ENCODE data around the gene RIPOR3. TPM values are rescaled to one million over a fixed set of nuclear protein-coding genes. Genes with fewer than 3 reads are reported as not detected.
A peak's percentile ranks its signal among the peaks of the same experiment; 100 is the strongest.

The RIPOR3 gene
- total and polyA plus RNA-seq, 9 of the 15 experiments (the other 6 are each of a cell fraction or from before 2014, with no cell fraction given), result 3.3 to 62.7 (median 21.4) TPM

DNA sequence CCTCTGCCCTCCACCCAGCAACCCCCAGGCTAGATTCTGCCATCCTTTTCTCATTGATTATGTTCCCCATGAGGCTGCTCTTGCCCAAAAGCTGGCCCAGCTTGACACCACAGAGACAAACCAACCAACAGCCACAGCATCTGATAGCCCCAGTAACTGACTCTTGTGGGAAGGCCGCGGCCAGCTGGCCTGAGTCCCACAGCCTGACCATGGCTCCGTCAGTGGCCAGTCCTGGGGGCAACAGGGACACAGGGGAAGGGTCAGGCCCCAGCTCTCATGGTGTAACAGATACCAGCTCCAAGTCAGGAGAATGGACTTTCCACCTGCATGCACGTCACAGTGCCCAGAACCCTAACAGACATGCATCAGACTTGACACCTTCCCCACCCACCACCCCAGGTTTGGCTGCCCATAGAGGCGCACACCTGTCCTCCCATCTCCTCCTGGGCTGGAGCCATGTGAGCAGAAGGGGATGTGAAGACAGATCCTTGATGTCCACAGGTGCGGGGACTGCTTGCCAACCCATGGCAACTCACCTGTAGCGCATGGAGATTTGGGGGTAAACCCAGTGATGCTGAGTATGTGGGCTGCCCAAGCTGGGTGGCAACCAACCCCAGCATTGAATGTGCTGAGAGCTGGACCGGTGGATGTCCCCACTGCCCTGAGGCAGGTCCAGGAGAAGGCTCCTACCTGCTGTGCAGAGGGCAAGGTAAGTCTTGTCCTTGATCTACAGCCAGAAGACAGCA, 18.8 kb downstream of the RIPOR3 start:
- Histone ChIP-seq H3K9ac (ENCODE audit: insufficient read depth in 1 of 2, low read depth in 2 of 2, low read length in 2 of 2) (peak overlapping the region in 1 of 2 experiments; percentile 86; a peak in 2 of 4 replicates), H3K27ac (ENCODE audit: extremely low read depth, low read depth, low read length) (peak overlapping the region; percentile 66; the same call in 2 of the 3 replicates), H4K20me1 (replicated peaks; ENCODE audit: control insufficient read depth, insufficient read depth, low read length) (peaks cover 40% of the 10 kb centered on the region), H3K4me2 (ENCODE audit: insufficient read depth, low read length) (peak overlapping the region; percentile 34; the same call in 1 of the 2 replicates), H2AFZ (ENCODE audit: low read depth, low read length) (no peak overlapping the region), H3K9me3 (replicated peaks; ENCODE audit: control insufficient read depth, insufficient read depth, low read depth, low read length) (no peaks in the 10 kb centered on the region), H3K79me2 (ENCODE audit: control insufficient read depth, insufficient read depth, low read length) (peaks cover 89% of the 10 kb centered on the region), H3K4me3 (no peak overlapping the region), H3K36me3 (ENCODE audit: control insufficient read depth, insufficient read depth, low read length) (peaks cover 35% of the 10 kb centered on the region; the same call in 2 of the 3 replicates), H3K9me1 (ENCODE audit: control insufficient read depth, insufficient read depth, low read length) (peaks cover 13% of the 10 kb centered on the region), H3K27me3 (ENCODE audit: control insufficient read depth in 2 of 2, insufficient read depth in 2 of 2, low read length in 2 of 2) (no peaks in the 10 kb centered on the region; a peak in 1 of 5 replicates), H3K4me1 (replicated peaks in 1 of 2; ENCODE audit: control insufficient read depth in 2 of 2, insufficient read depth in 2 of 2, low read length in 2 of 2) (peaks cover 44 to 51% of the 10 kb centered on the region in 2 experiments)
- CTCF ChIA-PET (ENCODE audit: low intra/inter-chr PET ratio), result no interaction called here
- POLR2A ChIA-PET, result interaction anchor here (0.6 to 1.2 kb wide), 6 partner anchors 8 to 773 kb away, joined by 3 to 4 read pairs (median 4); no protein-coding TSS in a partner anchor
- intact Hi-C loops (cut with micrococcal nuclease) (loop anchor here (2.0 kb wide), 1 partner anchor 18 kb away; the partner anchor contains the start of gene RIPOR3), in situ Hi-C loops (cut with MboI) (no loop called here)
- ATAC-seq (0 out of 3 replicates have a peak, but pooled peaks have one; percentile 14), DNase-seq (ENCODE audit: extremely low read depth in 1 of 4, low spot score in 3 of 4) (no peak), FAIRE-seq (peak; percentile 40)
- no TSS peak for BruUV-seq (replicated peaks)
- WGBS (ENCODE audit: insufficient coverage, low coverage, missing lambda C conversion rate), result 64% methylated on average over 8 of the region's 8 CpGs
- peak; percentile 56; the same call in 1 of the 2 replicates for TF ChIP-seq TFAP4 (CRISPR knock-in tag; IDR thresholded peaks at IDR 0.05; ENCODE audit: borderline replicate concordance)
- no peak for TF ChIP-seq ZNF41 (CRISPR knock-in tag; conservative IDR thresholded peaks at IDR 0.05)
- TF ChIP-seq POLR2G (IDR thresholded peaks at IDR 0.05; ENCODE audit: low read depth, low read length), result 0 out of 2 replicates have a peak, but pooled peaks have one; percentile 5
- TF ChIP-seq, protein P1, sequence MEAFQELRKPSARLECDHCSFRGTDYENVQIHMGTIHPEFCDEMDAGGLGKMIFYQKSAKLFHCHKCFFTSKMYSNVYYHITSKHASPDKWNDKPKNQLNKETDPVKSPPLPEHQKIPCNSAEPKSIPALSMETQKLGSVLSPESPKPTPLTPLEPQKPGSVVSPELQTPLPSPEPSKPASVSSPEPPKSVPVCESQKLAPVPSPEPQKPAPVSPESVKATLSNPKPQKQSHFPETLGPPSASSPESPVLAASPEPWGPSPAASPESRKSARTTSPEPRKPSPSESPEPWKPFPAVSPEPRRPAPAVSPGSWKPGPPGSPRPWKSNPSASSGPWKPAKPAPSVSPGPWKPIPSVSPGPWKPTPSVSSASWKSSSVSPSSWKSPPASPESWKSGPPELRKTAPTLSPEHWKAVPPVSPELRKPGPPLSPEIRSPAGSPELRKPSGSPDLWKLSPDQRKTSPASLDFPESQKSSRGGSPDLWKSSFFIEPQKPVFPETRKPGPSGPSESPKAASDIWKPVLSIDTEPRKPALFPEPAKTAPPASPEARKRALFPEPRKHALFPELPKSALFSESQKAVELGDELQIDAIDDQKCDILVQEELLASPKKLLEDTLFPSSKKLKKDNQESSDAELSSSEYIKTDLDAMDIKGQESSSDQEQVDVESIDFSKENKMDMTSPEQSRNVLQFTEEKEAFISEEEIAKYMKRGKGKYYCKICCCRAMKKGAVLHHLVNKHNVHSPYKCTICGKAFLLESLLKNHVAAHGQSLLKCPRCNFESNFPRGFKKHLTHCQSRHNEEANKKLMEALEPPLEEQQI (IDR thresholded peaks at IDR 0.05), result no peak
- TF ChIP-seq, protein P2, sequence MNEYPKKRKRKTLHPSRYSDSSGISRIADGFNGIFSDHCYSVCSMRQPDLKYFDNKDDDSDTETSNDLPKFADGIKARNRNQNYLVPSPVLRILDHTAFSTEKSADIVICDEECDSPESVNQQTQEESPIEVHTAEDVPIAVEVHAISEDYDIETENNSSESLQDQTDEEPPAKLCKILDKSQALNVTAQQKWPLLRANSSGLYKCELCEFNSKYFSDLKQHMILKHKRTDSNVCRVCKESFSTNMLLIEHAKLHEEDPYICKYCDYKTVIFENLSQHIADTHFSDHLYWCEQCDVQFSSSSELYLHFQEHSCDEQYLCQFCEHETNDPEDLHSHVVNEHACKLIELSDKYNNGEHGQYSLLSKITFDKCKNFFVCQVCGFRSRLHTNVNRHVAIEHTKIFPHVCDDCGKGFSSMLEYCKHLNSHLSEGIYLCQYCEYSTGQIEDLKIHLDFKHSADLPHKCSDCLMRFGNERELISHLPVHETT (CRISPR knock-in tag; conservative IDR thresholded peaks at IDR 0.05 in 1 of 2, IDR thresholded peaks at IDR 0.05 in 1 of 2), result 0 out of 4 replicates have a peak, but pooled peaks of 1 of the 2 experiments have one; percentile 24
- TF ChIP-seq KDM4B (IDR thresholded peaks at IDR 0.05; ENCODE audit: borderline replicate concordance in 2 of 2, low read depth in 1 of 2), result 0 out of 4 replicates have a peak, but pooled peaks of 1 of the 2 experiments have one; percentile 26
- no peak for TF ChIP-seq SRSF9 (IDR thresholded peaks at IDR 0.05; ENCODE audit: borderline replicate concordance, low read depth, low read length)
- peak; percentile 71 for TF ChIP-seq WHSC1 (IDR thresholded peaks at IDR 0.05; ENCODE audit: low read length)
- no peak for TF ChIP-seq TCF3 (CRISPR knock-in tag; IDR thresholded peaks at IDR 0.05)
- TF ChIP-seq TEAD1 (CRISPR knock-in tag; IDR thresholded peaks at IDR 0.05), result 0 out of 4 replicates have a peak, but pooled peaks of 1 of the 2 experiments have one; percentile 38

All from K562 (cell line).